GM19238 (cell line): ENCODE measurements around the gene EBF3.

Source experiments
- DNase-seq: peaks from one replicate; pipeline ENCODE4 v3.0.0; 2011; ENCODE audit warnings: low spot score; ENCODE audit not compliant: insufficient read length

Gene EBF3

DNA sequence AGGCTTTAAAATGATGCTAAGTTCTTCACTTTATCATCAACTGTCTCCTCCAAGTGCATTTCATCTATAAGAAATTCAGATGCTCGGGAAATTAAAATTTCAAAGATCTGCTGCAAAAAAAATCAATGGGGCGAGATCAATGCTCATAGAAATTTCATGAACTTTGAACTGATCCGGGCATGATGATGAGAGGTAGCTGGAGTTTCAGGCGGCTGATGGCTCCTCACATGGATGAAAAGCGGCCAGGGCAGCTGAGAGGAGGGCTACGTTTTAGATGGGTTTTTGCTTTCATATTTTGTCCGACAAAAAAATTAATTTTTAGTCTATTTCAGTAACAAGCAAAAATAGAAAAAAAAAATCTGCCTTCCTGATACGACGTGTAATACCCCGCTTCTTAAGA lies 109.9 kb downstream of the EBF3 start:
- no peak for DNase-seq

DNA sequence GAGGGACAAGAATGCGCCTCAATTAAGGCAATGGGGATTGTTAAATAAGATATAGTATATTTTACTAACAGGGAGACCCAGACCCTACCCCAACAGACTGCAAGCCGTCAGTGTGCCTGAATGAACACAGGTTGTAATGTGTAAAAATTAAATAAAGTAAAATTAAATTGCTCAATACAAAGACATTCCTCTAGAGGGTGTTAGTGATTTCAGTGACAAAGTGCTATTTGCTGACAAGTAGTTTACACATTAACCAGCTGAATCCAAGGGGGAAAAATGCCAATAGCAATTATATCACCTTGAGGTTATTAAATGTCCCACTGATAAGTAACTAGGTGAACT lies 110.5 kb downstream of the EBF3 start:
- no peak for DNase-seq

DNA sequence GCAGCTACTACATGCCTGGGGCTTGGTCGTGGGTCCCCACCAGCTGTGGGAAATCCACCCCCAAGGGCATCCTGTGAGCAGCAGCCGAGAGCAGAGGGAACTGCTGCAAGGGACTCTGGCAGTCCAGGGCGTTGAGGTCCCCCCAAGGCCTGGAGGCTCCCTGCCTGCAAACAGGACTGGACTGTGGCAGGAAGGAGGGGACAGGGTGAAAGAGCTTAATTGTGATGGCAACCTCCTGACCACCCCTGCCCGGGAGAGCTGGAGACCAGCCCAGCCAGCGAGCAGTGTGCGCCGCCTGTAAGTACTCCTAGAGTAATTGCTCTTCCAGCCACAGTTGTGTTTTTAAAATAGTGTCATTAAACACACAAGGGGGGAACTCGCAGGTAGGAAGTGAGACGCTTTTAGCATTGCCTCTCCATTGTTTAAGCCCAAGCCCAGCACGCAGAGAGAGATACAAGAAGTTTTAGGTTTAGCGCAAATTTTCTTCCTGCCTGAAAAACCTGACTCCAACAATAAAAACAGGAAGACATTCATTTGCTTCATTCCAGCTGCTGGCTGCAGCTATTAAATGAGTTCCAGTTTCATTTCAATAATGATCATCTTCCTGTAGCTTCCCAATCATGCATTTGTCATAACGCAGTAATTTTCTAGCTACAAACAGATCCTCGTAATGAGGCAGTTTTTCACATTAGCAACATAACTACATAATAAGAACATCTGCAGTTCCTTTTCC lies 111.1 kb downstream of the EBF3 start:
- no peak for DNase-seq

DNA sequence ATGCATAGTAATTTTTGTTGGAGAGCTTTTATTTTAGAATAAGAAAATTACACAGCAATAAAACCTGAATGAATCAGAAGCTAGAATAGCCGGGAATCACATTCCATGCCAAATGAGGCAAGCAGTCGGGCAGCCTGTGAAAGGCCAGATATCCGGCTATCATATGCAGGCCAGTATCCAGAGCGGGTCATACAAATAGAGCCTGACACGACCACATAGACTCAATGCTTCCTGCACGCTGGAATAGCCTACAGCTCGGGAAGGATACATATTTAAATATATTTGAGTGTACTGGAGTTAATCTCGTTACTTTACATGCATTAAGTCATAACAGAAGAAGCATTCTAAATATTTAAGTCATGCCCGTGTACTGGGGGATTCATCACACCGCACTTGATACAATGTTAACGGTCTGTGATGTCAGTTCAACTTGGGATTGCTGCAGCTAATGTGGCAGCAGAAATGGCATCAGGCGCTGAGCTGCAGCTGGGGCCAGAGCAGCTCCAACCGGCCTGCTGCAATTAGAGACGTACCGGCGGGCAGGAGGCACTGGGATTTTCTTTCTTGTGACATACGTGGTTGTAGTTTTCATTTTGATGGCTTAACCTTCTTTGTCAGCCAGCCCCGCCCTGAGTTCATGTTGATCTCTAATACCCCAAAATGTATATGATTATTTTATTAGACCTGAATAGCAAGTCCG lies 112.0 kb downstream of the EBF3 start:
- no peak for DNase-seq

DNA sequence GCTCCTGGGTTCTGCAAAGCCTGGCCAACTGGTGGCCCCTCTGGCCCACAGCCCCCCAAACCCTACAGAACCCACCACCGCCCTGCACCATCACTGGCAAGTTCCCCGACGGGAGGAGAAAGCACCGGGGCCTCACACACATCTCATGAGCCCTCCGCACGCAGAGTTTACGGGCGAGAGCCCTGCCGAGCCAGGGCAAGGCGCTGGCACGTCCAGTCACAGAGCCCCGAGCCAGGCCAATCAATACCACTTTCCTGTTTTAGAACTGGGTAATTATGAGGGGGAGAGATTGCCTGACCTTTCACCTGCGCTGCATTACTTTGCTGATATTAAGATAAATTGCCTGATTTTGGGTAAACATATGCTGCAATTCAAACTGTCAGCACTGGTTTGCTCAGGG lies 113.3 kb downstream of the EBF3 start:
- DNase-seq, result no peak

DNA sequence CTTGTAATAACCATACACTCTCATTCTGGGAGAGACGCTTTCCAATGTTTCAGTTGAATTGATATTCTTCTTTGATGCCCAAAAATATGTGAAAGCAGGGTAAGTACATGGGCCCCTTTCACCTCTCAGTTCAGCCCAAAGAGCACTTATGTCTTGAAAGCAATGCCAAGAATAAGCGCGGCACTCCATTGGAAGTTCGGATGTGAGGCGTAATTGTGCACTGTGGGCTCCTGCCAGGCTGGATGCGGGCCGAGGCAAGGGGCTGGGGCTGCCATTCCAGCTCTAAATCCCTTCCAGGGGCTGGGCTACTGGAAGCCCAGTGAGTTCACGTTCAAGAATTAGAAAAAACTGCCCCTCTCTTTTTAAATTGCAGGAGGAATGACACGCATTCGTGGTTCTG lies 113.8 kb downstream of the EBF3 start:
- no peak for DNase-seq

DNA sequence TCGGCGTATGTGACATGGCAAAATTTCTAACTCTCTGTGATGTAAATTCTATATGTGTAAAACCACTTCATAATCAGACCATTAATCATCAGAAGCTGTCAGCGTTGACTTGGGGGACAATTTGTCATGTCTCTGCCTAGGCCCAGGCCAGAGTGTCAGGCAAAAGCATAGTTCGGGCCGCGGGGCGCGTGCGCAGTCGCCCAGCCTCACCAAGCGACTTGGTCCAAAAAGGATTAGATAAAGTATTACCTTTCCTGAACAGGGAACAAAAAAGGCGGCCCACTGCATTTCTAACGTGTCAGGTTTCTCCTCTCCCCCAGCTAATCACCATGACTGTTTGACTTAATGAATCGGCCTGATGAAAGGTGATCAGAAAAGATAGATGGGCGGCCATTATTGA lies 114.2 kb downstream of the EBF3 start:
- no peak for DNase-seq

DNA sequence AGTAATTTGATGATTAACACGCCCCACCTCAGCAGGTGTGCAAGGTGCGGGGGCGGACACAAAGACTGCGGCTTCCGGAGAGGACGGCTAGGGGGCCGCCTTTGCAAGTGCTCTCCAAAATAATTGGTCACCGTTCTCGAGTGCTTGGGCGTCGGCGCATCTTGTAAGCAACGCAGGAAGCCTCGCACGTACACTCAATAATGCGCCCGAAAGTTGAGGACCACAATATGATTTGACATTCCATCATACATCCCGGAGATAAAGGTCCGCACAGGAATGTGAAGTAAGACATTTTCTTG lies 114.7 kb downstream of the EBF3 start:
- DNase-seq, result no peak

DNA sequence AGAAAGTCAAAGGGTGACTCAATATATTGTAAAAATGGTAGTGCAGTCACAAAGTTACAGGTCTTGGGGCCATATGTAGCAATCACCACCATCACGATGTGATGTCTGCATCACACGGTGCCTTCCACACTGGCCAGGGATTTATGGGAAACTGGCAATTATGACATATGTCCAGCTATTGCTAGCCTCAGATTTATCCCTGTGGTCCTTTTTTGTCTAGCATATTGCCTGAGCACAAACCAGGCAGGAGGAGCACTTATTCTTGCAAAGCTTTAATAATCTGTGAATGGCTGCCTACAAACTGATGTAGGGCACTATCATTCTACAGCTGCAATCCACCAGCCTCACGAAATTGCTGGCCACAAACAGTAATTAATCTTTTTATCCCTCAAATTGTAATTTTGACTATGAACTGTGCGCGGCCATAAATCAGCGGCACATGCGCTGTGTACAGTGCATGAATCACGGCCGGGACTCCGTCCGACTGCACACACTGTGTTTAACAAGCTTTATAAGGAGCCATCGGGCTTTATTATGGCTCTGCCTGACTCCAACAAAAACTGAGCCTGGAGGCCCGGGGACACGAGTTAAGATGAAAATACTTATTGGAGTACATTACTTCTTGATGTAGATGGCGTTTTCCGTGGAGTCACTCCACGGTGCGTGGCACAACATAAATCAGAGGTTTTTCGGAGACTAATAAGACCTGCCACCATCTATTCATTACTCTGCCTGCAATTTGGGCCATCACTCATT lies 115.2 kb downstream of the EBF3 start:
- DNase-seq, result no peak

DNA sequence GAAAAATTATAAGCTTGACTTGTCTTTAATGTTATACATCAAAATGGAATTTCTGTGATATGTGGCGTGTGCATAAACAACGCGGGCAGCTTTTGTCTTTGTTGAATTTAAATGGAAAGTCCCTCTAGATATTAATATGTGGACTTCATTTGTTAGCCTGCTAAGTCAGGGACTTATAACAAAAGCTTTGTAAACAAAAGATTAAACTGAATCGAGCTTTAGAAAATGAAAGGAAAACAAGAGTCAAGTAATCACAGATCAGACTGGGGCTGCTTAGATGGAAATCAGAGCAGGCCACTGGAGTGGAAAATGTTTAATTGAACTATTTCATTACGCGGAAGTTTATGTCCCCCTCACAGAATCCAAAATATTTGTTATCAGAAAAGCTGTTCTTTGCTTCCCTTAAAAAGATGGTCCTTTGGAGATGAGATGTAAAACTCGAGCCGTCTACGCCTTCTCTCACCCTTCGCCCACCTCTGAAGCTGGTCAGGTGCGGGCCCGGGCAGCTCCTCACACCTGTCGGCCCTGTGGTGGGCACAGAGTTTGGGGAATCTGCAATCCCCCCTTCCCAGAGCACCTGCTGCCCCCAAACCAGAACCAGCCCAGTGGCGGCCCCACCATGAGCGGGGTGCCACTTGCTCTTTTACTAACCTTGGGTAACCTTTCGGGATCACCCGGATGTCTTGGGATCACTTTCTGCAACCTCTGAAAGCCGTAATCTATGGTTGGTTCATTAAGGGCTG lies 116.2 kb downstream of the EBF3 start:
- DNase-seq, result no peak

DNA sequence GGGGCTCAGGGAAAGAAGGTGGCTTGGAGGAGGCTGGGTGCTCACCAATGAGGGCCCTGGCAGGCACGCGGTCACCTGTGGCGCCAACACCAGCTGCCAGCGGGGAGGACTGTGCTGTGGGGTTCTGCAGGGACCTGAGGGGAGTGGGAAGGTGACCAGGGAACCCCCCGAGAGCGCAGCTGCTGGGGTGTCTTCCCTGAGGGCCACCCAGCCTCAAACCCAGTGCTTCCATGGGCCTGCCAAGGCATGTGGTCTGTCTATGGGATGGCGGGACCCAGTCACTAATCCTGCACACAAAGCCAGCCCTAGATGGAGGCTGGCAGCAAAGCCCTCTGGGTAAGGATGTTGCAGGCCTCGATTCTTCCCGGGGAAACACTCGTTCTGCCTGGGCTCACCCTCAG lies 117.1 kb downstream of the EBF3 start:
- no peak for DNase-seq

DNA sequence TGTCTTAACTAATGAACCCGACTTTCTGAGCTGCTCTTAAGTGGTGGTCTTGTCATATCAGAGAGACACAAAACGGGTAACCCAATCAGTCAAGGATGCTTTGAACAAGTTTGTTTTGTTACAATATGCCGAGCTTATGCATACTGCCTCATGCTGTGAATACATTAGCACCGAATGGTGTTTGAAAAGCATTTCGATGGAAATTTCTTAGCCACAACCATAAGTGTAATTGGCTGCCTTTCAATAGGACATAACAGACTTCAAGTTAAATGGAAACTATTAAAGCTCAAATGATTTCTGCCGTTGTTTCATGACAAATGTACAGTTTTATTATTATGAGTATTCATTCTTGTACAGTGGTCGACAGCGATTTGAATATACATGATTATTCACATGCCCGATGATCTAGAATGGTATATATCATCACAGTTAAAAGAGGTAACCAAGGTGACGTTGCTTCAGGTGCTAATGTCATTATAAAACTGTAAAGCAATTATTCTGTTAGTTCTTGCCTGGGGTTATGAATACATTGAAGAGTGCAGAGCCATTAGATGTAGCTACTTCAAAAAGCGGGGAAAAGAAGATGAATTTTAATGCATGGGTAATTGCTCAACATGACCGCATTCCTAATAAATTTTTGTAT lies 118.8 kb downstream of the EBF3 start:
- no peak for DNase-seq

DNA sequence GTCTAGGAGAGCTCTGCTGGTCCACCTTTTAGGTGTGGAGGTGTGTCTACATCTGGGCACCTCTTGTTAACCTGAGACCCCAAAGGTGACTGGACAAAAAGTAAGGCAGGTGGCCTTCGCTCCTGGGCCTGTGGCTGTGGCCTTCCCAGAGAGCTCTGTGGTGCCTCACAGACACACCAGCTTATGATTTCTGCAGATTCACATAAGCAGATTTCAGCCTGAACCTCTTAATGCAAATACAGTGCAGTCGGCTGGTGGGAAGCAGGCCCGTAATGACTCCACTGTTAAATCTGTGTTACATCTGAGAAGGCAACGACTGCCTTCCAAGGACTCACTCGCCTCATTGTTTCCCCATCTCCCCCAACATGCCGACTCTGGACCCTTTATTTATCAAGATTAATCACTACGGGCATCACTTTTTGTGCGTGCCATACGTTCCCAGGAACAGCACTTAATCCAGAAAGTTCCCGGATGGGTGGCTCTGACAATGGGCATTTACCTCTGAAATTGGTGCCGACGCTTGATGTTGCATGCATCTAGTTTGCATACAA lies 119.8 kb downstream of the EBF3 start:
- no peak for DNase-seq

DNA sequence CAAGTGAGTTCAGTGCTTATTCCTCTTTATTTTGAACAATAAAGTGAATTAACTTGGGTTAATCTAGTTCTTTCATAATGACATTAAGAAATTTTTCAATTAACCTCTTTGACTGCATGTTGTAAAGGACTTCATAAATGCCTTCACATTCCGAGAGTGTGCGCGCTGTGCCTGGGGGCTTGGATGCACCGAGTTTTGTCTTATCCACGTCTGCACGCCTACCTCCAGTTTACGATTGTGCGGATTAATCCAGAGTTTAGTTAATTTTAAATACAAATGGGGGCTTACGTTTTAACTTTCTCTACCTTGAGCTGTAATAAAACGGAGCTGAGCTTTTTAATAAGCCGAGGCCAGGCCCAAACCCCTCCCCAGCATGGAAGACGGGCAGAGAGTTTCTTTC lies 120.4 kb downstream of the EBF3 start:
- no peak for DNase-seq

DNA sequence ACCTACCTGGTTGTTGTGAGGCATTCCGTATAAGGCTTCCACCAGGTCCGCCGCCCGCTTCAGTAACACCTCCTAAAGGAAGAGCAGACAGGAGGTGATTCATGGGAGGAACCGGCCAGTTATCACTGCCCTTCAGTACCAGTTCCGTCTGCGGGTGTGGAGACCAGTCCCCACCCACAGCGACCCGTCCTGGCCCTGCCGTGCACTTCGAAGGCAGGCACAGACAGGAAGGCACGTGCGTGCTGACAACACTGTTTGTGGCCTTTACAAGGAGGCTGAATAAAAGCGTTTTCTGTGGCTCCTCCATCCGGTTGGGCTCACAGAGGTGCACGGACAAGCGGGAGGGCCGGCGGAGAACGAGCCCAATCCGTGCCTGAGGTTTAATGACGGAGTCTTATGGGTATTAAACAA lies 120.9 kb downstream of the EBF3 start:
- DNase-seq, result no peak

DNA sequence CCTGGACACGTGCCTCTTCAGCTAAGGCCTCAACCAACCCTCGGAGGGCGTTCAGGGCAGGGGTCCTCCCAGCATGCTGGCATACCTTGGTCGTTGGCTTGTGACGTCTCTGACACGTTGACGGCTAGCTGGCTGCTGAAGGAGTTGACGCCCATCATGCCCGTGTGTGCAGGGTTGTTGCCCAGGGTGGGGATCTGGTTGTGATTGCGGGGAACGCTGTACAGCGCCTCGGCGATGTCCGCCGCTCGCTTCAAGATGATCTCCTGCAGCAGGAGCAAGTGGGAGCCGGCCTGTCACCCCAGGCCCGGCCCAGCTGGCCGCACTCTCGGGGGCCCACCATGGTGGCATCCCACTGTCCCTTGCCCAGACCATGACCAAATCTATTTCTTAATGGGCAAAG lies 122.0 kb downstream of the EBF3 start:
- DNase-seq, result no peak

DNA sequence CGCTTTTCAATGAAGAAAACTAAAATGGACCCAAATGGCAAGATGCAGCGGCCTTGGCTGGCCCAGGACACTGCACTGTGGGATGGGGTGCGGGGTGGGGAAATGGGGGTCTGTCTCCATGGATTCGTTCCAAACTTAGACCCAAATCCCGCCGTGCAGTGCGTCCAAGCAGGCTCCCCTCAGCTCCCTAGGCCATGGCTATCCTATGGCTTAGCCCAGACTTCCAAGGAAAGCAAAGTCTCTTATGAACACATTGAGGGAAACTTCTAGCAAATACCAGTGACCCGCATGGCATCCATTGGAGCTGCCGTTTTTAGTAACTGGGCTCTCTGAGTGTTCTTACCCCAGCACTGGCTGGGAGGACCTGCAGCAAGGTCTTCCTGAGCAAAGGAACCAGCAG lies 122.5 kb downstream of the EBF3 start:
- DNase-seq, result no peak

DNA sequence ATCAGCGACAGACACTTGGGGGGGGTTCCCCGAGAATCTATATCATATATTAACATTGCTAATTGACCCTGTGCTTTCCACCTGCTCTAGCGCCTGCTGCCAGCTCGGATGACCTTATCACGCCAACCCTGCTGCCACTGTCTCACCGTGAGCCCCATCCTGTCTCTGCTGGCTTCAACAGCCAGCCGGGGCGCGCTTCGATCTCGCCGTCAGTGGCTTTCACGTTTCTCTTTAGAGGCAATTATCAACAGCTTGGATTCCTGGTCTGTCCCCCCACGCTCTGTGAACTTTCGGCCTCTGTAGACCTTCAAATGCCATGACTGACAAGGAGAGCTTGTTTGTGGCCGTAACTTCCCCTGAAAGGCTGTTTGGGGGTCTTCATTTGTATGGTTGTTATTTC lies 123.0 kb downstream of the EBF3 start:
- DNase-seq, result no peak

DNA sequence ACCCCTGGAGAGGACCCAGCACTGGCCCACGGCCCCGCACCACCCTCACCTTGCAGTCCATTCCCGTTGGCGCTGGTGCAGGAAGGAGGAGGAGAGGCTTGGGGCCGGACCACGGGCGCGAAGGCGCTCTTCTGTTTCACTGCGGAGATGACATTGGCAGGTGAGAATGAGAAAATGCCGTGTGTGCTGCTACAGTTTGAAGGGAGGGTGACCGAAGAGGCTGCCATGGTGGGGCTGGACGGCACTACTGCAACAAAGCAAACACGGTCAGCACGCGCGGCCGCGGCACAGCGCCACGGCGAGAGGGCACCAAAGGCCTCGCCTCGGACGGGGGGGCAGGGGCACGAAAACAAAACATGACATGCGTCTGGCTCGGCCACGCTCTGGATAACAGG lies 123.9 kb downstream of the EBF3 start:
- DNase-seq, result no peak

DNA sequence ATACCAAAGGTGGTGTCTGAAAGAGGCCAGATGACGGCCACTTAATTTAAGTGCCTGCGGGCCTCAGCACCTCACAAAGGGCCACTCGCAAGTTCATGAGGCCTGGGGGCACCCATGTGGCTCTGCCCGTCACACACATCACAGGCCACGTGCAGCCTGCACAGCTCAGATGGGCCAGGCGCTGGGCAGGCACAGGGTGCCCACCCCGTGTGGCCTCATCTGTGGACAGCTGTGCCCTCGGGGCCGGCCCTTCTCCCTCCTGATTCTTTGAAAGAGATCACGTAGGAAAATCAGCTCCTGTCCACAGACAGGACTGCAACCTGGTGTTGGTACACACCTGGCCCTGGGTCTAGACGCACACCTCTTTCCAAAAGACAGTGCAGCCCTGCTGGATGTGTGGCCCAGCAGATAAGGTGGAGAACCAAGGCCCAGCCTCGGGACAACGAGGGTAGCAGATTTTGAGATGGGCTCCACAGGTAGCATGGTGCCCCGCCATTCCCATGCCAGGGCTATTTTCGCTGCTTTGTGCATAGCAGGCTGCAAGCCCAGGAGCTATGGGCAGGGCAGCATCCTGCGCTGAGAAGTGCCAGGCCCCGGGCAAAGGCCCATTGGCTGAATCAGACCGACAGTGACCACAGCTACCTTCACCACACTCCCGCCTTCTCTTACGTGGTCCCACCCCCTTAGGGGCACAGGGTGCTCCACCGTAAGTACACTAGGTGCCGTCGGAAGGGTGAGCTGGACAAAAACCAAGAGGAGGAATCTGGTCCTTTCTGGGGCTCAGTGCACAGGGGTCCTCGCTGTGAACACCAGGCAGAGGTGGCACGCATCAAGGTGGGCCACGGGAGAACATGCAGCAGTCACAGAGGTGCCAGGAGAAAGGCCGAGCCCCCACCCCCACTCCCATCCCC lies 124.5 kb downstream of the EBF3 start:
- no peak for DNase-seq
